A549 (cell line): Measurements from ENCODE around the gene METTL24. TPM values are rescaled to one million over a fixed set of nuclear protein-coding genes. Genes with fewer than 3 reads are reported as not detected.

Source experiments
- ATAC-seq, 2 experiments: fragments of 200-7000 bp in 1 of 2; fragments of >200 bp in 1 of 2; cut with Nextera tagmentation in 1 of 2; cut with Tn5 transposase in 1 of 2; 3 replicates each; pipeline versions ENCODE4 v1.8.0 to v1.9.1; 2018 to 2020; ENCODE audit warnings: mild to moderate bottlenecking in 1 of 2, moderate library complexity in 1 of 2
- CTCF ChIA-PET: fragments of 300-600 bp; sonication (Branson Sonifier 250); formaldehyde crosslinking; extraction: SDS; loops from one replicate; lab custom pipeline; 2021; ENCODE audit warnings: antibody characterized with exemption, inconsistent platforms; lab: Yijun Ruan, JAX
- POLR2A ChIA-PET: fragments of 350-600 bp; formaldehyde crosslinking; extraction: SDS; loops from one replicate; lab custom pipeline; 2021; ENCODE audit warnings: antibody characterized with exemption, inconsistent platforms; lab: Yijun Ruan, JAX
- DNase-seq, 2 experiments: peaks; one replicate each; pipeline versions ENCODE4 v3.0.0 to v3.0.0-alpha.2; 2011 to 2016; ENCODE audit warnings: low read depth in 1 of 2, low spot score in 1 of 2
- FAIRE-seq: peaks from 2 replicates; lab custom pipeline; 2011; peaks lifted over from hg19 to GRCh38; lab: Jason Lieb, UNC
- H3K27ac ChIP-seq, 2 experiments: fragments of >200 bp; sonication (Bioruptor Twin); formaldehyde crosslinking; 3 replicates each; pipeline ENCODE4 v1.5.1; 2016 to 2017
- H3K4me1 ChIP-seq: fragments of >200 bp; sonication (Bioruptor Twin); formaldehyde crosslinking; 3 replicates; pipeline ENCODE4 v1.6.1; 2016
- H3K4me2 ChIP-seq: fragments of >200 bp; sonication (Bioruptor Twin); formaldehyde crosslinking; 3 replicates; pipeline ENCODE4 v1.6.1; 2016
- H3K4me3 ChIP-seq: fragments of >200 bp; sonication (Bioruptor Twin); formaldehyde crosslinking; 3 replicates; pipeline ENCODE4 v1.5.1; 2016
- H3K9me3 ChIP-seq: fragments of >200 bp; sonication (Bioruptor Twin); formaldehyde crosslinking; 3 replicates; pipeline ENCODE4 v1.6.1; 2016
- BHLHE40 ChIP-seq: IDR thresholded peaks from 2 replicates; pipeline ENCODE4 v1.6.1; 2012; ENCODE audit warnings: low read depth, low read length, inconsistent platforms
- E2F6 ChIP-seq: IDR thresholded peaks from 2 replicates; pipeline ENCODE4 v1.6.1; 2012; ENCODE audit warnings: low read depth, borderline replicate concordance
- ESRRA ChIP-seq: fragments of 150-350 bp; IDR thresholded peaks from 2 replicates; pipeline ENCODE4 v1.6.1; 2014; ENCODE audit warnings: mild to moderate bottlenecking, low read length, borderline replicate concordance
- GATA3 ChIP-seq: IDR thresholded peaks from 2 replicates; pipeline ENCODE4 v1.6.1; 2012; ENCODE audit warnings: borderline replicate concordance
- HES2 ChIP-seq: fragments of >200 bp; sonication (Bioruptor Twin); formaldehyde crosslinking; IDR thresholded peaks from 2 replicates; pipeline ENCODE4 v1.6.1; 2016
- HEYL ChIP-seq: fragments of 250-450 bp; sonication (Bioruptor Pico); IDR thresholded peaks from 2 replicates; pipeline ENCODE4 v1.8.0; 2021; ENCODE audit warnings: mild to moderate bottlenecking, moderate library complexity
- HOXB13 ChIP-seq: fragments of 250-450 bp; sonication (Bioruptor Pico); IDR thresholded peaks from 2 replicates; pipeline ENCODE4 v1.5.0; 2020; ENCODE audit warnings: low read depth, mild to moderate bottlenecking, moderate library complexity
- HOXB5 ChIP-seq: fragments of 250-450 bp; sonication (Bioruptor Pico); IDR thresholded peaks from 2 replicates; pipeline ENCODE4 v1.5.0; 2020; ENCODE audit warnings: mild to moderate bottlenecking, moderate library complexity
- JUNB ChIP-seq: fragments of >200 bp; sonication (Bioruptor Twin); formaldehyde crosslinking; IDR thresholded peaks from 2 replicates; pipeline ENCODE4 v1.6.1; 2016
- KDM1A ChIP-seq: fragments of 200-600 bp; sonication (generic); IDR thresholded peaks from 2 replicates; pipeline ENCODE4 v1.6.1; 2016; ENCODE audit warnings: low read depth, mild to moderate bottlenecking
- KDM5A ChIP-seq: fragments of 200-600 bp; sonication (generic); IDR thresholded peaks from 2 replicates; pipeline ENCODE4 v1.6.1; 2016; ENCODE audit warnings: antibody characterized with exemption, mild to moderate bottlenecking
- MAFK ChIP-seq: fragments of 450-650 bp; IDR thresholded peaks from 2 replicates; pipeline ENCODE4 v1.6.1; 2014; ENCODE audit not compliant: partially characterized antibody
- NR3C1 ChIP-seq: fragments of >200 bp; sonication (Bioruptor Twin); formaldehyde crosslinking; IDR thresholded peaks from 3 replicates; pipeline ENCODE4 v1.6.1; 2017
- PBX3 ChIP-seq: IDR thresholded peaks from 2 replicates; pipeline ENCODE4 v1.6.1; 2012
- PHF8 ChIP-seq: fragments of 200-600 bp; sonication (generic); IDR thresholded peaks from 2 replicates; pipeline ENCODE4 v1.6.1; 2016; ENCODE audit warnings: low read depth, mild to moderate bottlenecking, antibody characterized with exemption, moderate library complexity, borderline replicate concordance
- REST ChIP-seq: fragments of 200-600 bp; sonication (generic); IDR thresholded peaks from 2 replicates; pipeline ENCODE4 v1.6.1; 2016; ENCODE audit warnings: antibody characterized with exemption, mild to moderate bottlenecking, moderate library complexity
- SMC3 ChIP-seq: fragments of >200 bp; sonication (Bioruptor Twin); formaldehyde crosslinking; IDR thresholded peaks from 3 replicates; pipeline ENCODE4 v1.6.1; 2018; ENCODE audit warnings: inconsistent platforms
- TFCP2L1 ChIP-seq: fragments of 250-450 bp; sonication (Bioruptor Pico); IDR thresholded peaks from 2 replicates; pipeline ENCODE4 v1.5.0; 2021; ENCODE audit warnings: mild to moderate bottlenecking
- TP53 ChIP-seq: fragments of 250-450 bp; sonication (Bioruptor Pico); IDR thresholded peaks from 2 replicates; pipeline ENCODE4 v1.5.0; 2021; ENCODE audit warnings: mild to moderate bottlenecking, moderate library complexity
- ZFP36 ChIP-seq: fragments of 450-650 bp; IDR thresholded peaks from 2 replicates; pipeline ENCODE4 v1.6.1; 2014; ENCODE audit warnings: borderline replicate concordance; ENCODE audit not compliant: partially characterized antibody
- ZNF302 ChIP-seq: fragments of 250-450 bp; sonication (Bioruptor Pico); IDR thresholded peaks from 2 replicates; pipeline ENCODE4 v1.9.0; 2021; ENCODE audit warnings: inconsistent platforms, mild to moderate bottlenecking, moderate library complexity
- WGBS: methylation state at CpG from one replicate; pipeline ENCODE4 v1.1.6; 2017; ENCODE audit errors: missing lambda C conversion rate; 5-methylcytosine and 5-hydroxymethylcytosine counted together
- polyA plus RNA-seq, 4 experiments: library from polyadenylated mRNA; depleted of rRNA in 3 of 4; stranded (reverse); fragments of >200 nt; fragmentation: RNase III in 1 of 4; extraction: RNeasy Plus Mini Kit Qiagen cat#74134 plus additional on column Dnase treatment in 1 of 4; gene quantifications; 2 replicates in 3 of 4; 3 replicates in 1 of 4; pipeline ENCODE4 v1.2.3, GENCODE V29; 2011 to 2017

The METTL24 gene
- polyA plus RNA-seq, 2 of the 4 experiments (the other 2 are of a cell fraction): not detected

GRCh38 chr6:110287462-110288341, 70.4 kb downstream of the METTL24 start (continued):
- no peak for TF ChIP-seq HOXB5 (CRISPR knock-in tag)
- TF ChIP-seq NR3C1: no peak
- no peak for TF ChIP-seq E2F6
- no peak for TF ChIP-seq GATA3

GRCh38 chr6:110285306-110286060, 72.7 kb downstream of the METTL24 start:
- Histone ChIP-seq H3K4me3 (no peak overlapping the region), H3K9me3 (no peaks in the 10 kb centered on the region), H3K4me1 (no peaks in the 10 kb centered on the region), H3K4me2 (no peak overlapping the region), H3K27ac (no peak overlapping the region)
- ATAC-seq (no peak), DNase-seq (peak in 1 of 2 experiments; percentile 10), FAIRE-seq (no peak)
- CTCF ChIA-PET: no interaction called here
- POLR2A ChIA-PET: no interaction called here
- 49% methylated on average over 7 of the region's 7 CpGs for WGBS
- TF ChIP-seq BHLHE40 (no peak), TFCP2L1 (CRISPR knock-in tag) (no peak), ZNF302 (CRISPR knock-in tag) (no peak), HOXB5 (CRISPR knock-in tag) (no peak), ESRRA (no peak), TP53 (CRISPR knock-in tag) (no peak), ZFP36 (no peak), MAFK (no peak)

GRCh38 chr6:110284855-110285254, 73.3 kb downstream of the METTL24 start:
- FAIRE-seq: no peak
- TF ChIP-seq PHF8 (no peak), HEYL (CRISPR knock-in tag) (no peak), MAFK (no peak), PBX3 (no peak), HOXB13 (CRISPR knock-in tag) (no peak), SMC3 (no peak)
- TF ChIP-seq, all 56 proteins: peak for 0
- ATAC-seq: no peak

GRCh38 chr6:110283657-110284056, 74.5 kb downstream of the METTL24 start:
- ATAC-seq: no peak
- Histone ChIP-seq H3K4me2 (no peak overlapping the region), H3K4me1 (no peaks in the 10 kb centered on the region), H3K27ac (no peak overlapping the region)
- POLR2A ChIA-PET: no interaction called here
- DNase-seq: no peak
- TF ChIP-seq JUNB: no peak
- no peak for TF ChIP-seq KDM5A
- no peak for TF ChIP-seq HES2
- no peak for TF ChIP-seq HOXB13 (CRISPR knock-in tag)
- no peak for TF ChIP-seq REST
- TF ChIP-seq KDM1A: no peak
- TF ChIP-seq, all 56 proteins: peak for 0
- Histone ChIP-seq H3K4me3 (no peak overlapping the region), H3K9me3 (no peaks in the 10 kb centered on the region)
- FAIRE-seq: no peak
- WGBS: 35% methylated on average over 2 of the region's 2 CpGs
- CTCF ChIA-PET: no interaction called here

More at GRCh38 chr6:110284855-110285254, 73.3 kb downstream of the METTL24 start:
- no peak overlapping the region for H3K27ac ChIP-seq
- ChIA-PET POLR2A (no interaction called here), CTCF (no interaction called here)
- DNase-seq: no peak
- H3K4me1 ChIP-seq: no peaks in the 10 kb centered on the region
- H3K4me2 ChIP-seq: no peak overlapping the region
- no peaks in the 10 kb centered on the region for H3K9me3 ChIP-seq
- no peak overlapping the region for H3K4me3 ChIP-seq
